Endodermal cell (in vitro differentiated cells): ENCODE results near the gene PTRH1. TPM values are rescaled to one million over a fixed set of nuclear protein-coding genes. Genes with fewer than 3 reads are reported as not detected.

Experiments used
- DNase-seq: peaks from one replicate; pipeline ENCODE4 v3.0.0-alpha.2; 2017
- H3K27ac ChIP-seq: 2 replicates; pipeline ENCODE4 v1.5.1; 2013; ENCODE audit warnings: mild to moderate bottlenecking, low read depth, low read length, moderate library complexity
- H3K27me3 ChIP-seq: 2 replicates; pipeline ENCODE4 v1.6.1; 2013; ENCODE audit warnings: mild to moderate bottlenecking, low read length, moderate library complexity; ENCODE audit not compliant: insufficient read depth, control insufficient read depth, poor library complexity, severe bottlenecking
- H3K36me3 ChIP-seq: 2 replicates; pipeline ENCODE4 v1.7.0; 2013; ENCODE audit warnings: mild to moderate bottlenecking, low read length, moderate library complexity; ENCODE audit not compliant: control insufficient read depth, insufficient read depth
- H3K4me1 ChIP-seq: one replicate; pipeline ENCODE4 v1.7.0; 2013; ENCODE audit warnings: low read length; ENCODE audit not compliant: control insufficient read depth, insufficient read depth
- H3K4me3 ChIP-seq: 2 replicates; pipeline ENCODE4 v1.5.1; 2013; ENCODE audit warnings: mild to moderate bottlenecking, low read length, moderate library complexity
- H3K9ac ChIP-seq: 2 replicates; pipeline ENCODE4 v1.6.1; 2013; ENCODE audit warnings: mild to moderate bottlenecking, low read length, moderate library complexity; ENCODE audit not compliant: poor library complexity, severe bottlenecking; ENCODE audit errors: extremely low read depth
- H3K9me3 ChIP-seq: 2 replicates; pipeline ENCODE4 v1.6.1; 2013; ENCODE audit warnings: mild to moderate bottlenecking, low read length, moderate library complexity; ENCODE audit not compliant: control insufficient read depth
- H3K27ac Mint-ChIP-seq: 2 replicates; pipeline ENCODE4 v1.8.0; 2020; ENCODE audit warnings: mixed read lengths
- H3K27me3 Mint-ChIP-seq: 2 replicates; pipeline ENCODE4 v1.8.0; 2021; ENCODE audit warnings: mild to moderate bottlenecking, mixed read lengths; ENCODE audit not compliant: insufficient read depth
- H3K36me3 Mint-ChIP-seq: 2 replicates; pipeline ENCODE4 v1.8.0; 2020; ENCODE audit warnings: low read depth, mixed read lengths
- H3K4me1 Mint-ChIP-seq: 2 replicates; pipeline ENCODE4 v1.8.0; 2020; ENCODE audit warnings: mixed read lengths
- H3K4me3 Mint-ChIP-seq: 2 replicates; pipeline ENCODE4 v1.8.0; 2020; ENCODE audit warnings: mild to moderate bottlenecking, moderate library complexity, mixed read lengths
- H3K9me3 Mint-ChIP-seq: 2 replicates; pipeline ENCODE4 v1.8.0; 2020; ENCODE audit warnings: mild to moderate bottlenecking, mixed read lengths
- CTCF ChIP-seq: fragments of 200-600 bp; sonication (generic); conservative IDR thresholded peaks from 2 replicates; pipeline ENCODE4 v1.5.0; 2021; ENCODE audit warnings: antibody characterized with exemption, mild to moderate bottlenecking
- WGBS, 2 experiments: methylation state at CpG; one replicate each; pipeline versions ENCODE4 v1.1.5 to v1.1.7; 2013; ENCODE audit warnings: missing lambda C conversion rate in 2 of 2, mixed read lengths in 1 of 2; ENCODE audit not compliant: insufficient coverage in 1 of 2, insufficient read length in 1 of 2; 5-methylcytosine and 5-hydroxymethylcytosine counted together
- total RNA-seq, 2 donors: library from RNA; stranded (reverse); fragmentation: NEBNext Ultra II Directional in 1 of 2; extraction: Animal tissue kit (Norgen Biotek cat#: 25700) in 1 of 2; gene quantifications; 2 replicates in 1 of 2; 3 replicates in 1 of 2; pipeline ENCODE4 v1.2.1, GENCODE V29; 2021

Gene PTRH1
- total RNA-seq, 2 donors from 2014 or later = 15.2 to 18.7 TPM

GRCh38 chr9:127712371-127712770, 3.1 kb downstream of the PTRH1 start:
- no peaks in the 10 kb centered on the region for H3K4me1 ChIP-seq
- no peak for DNase-seq
- WGBS, 2 experiments = 88 to 89% methylated on average over 9 to 11 of the region's 11 CpGs
- no peak overlapping the region for H3K9ac ChIP-seq
- H3K4me3 ChIP-seq = no peak overlapping the region
- no peaks in the 10 kb centered on the region for H3K36me3 ChIP-seq
- Mint-ChIP-seq H3K27ac (no peak overlapping the region), H3K36me3 (no peaks in the 10 kb centered on the region), H3K4me1 (peaks cover 12% of the 10 kb centered on the region), H3K27me3 (peaks cover 2% of the 10 kb centered on the region), H3K4me3 (no peak overlapping the region), H3K9me3 (no peaks in the 10 kb centered on the region)
- H3K27ac ChIP-seq = no peak overlapping the region
- no peaks in the 10 kb centered on the region for H3K9me3 ChIP-seq
- no peak for TF ChIP-seq CTCF
- H3K27me3 ChIP-seq = no peaks in the 10 kb centered on the region

- Histone ChIP-seq H3K27ac (peak overlapping the region; percentile 17), H3K9ac (no peak overlapping the region), H3K9me3 (no peaks in the 10 kb centered on the region), H3K4me3 (no peak overlapping the region), H3K36me3 (no peaks in the 10 kb centered on the region), H3K27me3 (no peaks in the 10 kb centered on the region), H3K4me1 (no peaks in the 10 kb centered on the region)
- Mint-ChIP-seq H3K36me3 (no peaks in the 10 kb centered on the region), H3K27me3 (peaks cover 2% of the 10 kb centered on the region), H3K27ac (no peak overlapping the region), H3K9me3 (no peaks in the 10 kb centered on the region), H3K4me1 (peaks cover 12% of the 10 kb centered on the region), H3K4me3 (no peak overlapping the region)
- 74 to 76% methylated on average over 8 to 11 of the region's 11 CpGs for WGBS, 2 experiments
- TF ChIP-seq CTCF = peak; percentile 29
- peak; percentile 72 for DNase-seq
Observed at GRCh38 chr9:127711831-127712274, 3.6 kb downstream of the PTRH1 start.

GRCh38 chr9:127711226-127711701, 4.2 kb downstream of the PTRH1 start:
- H3K36me3 ChIP-seq = no peaks in the 10 kb centered on the region
- Mint-ChIP-seq H3K4me3 (no peak overlapping the region), H3K36me3 (no peaks in the 10 kb centered on the region), H3K9me3 (no peaks in the 10 kb centered on the region), H3K27me3 (peaks cover 2% of the 10 kb centered on the region), H3K4me1 (peaks cover 12% of the 10 kb centered on the region), H3K27ac (no peak overlapping the region)
- no peak overlapping the region for H3K4me3 ChIP-seq
- no peaks in the 10 kb centered on the region for H3K4me1 ChIP-seq
- peak overlapping the region; percentile 17 for H3K27ac ChIP-seq
- no peaks in the 10 kb centered on the region for H3K9me3 ChIP-seq
- TF ChIP-seq CTCF = no peak
- no peak overlapping the region for H3K9ac ChIP-seq
- DNase-seq = no peak
- no peaks in the 10 kb centered on the region for H3K27me3 ChIP-seq
- WGBS, 2 experiments = 88 to 92% methylated on average over 8 to 9 of the region's 9 CpGs
